ENCODE results near the gene GMCL2. TPM values are rescaled to one million over a fixed set of nuclear protein-coding genes. Genes with fewer than 3 reads are reported as not detected.

GMCL2 gene
- total RNA-seq, 2 experiments from 2014 or later: not detected

DNA sequence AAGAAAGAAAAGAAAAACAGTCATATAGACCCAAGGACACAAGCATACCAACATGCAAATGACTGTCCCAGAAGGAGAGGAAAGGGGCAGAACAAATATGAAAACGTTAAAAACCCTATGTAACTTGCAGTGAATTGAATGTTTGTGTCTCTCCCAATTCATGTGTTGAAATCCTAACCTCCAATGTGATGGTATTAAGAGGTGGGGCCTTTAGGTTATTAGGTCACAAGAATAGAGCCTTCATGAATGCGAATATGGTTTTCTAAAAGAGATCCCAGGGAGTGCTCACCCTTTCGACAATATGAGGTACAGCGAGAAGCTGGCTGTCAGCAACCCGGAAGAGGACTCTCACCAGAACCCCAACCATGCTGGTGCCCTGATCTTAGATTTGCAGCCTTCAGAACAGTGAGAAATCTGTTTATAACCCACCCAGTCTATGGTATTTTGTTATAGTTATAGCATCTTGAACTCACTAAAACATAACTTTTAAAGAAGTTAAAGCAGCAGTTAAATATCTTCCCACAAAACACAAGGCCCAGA lies 31.1 kb upstream of the GMCL2 start:
- Mint-ChIP-seq H3K27me3 (ENCODE audit: low read depth) (no peaks in the 10 kb centered on the region), H3K4me3 (no peak overlapping the region), H3K4me1 (ENCODE audit: low read depth) (peaks cover 20% of the 10 kb centered on the region), H3K9me3 (no peaks in the 10 kb centered on the region), H3K36me3 (ENCODE audit: low read depth) (peaks cover 42% of the 10 kb centered on the region), H3K27ac (no peak overlapping the region)
- DNase-seq: no peak
- CTCF ChIA-PET: no interaction called here
- intact Hi-C loops (cut with micrococcal nuclease): no loop called here

DNA sequence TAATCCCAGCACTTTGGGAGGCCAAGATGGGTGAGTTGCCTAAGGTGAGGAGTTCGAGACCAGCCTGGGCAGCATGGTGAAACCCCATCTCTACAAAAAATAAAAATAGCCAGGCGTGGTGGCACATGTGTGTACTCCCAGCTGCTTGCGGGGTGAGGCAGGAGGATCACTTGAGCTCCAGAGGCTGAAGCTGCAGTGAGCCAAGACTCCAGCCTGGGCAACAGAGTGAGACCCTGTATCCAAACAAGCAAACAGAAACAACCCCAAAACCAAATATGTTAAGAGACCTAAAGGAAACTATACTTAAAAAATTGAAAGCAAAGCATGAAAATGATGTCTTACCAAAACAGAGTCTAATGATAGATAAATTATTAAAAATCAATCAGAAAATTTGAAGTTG lies 29.6 kb upstream of the GMCL2 start:
- peak overlapping the region; percentile 72 for H3K27ac Mint-ChIP-seq
- no peaks in the 10 kb centered on the region for H3K9me3 Mint-ChIP-seq
- H3K27me3 Mint-ChIP-seq (ENCODE audit: low read depth): no peaks in the 10 kb centered on the region
- no peak overlapping the region for H3K4me3 Mint-ChIP-seq
- H3K36me3 Mint-ChIP-seq (ENCODE audit: low read depth): peaks cover 47% of the 10 kb centered on the region
- intact Hi-C loops (cut with micrococcal nuclease): no loop called here
- CTCF ChIA-PET: no interaction called here
- no peak for DNase-seq
- peaks cover 19% of the 10 kb centered on the region for H3K4me1 Mint-ChIP-seq (ENCODE audit: low read depth)

DNA sequence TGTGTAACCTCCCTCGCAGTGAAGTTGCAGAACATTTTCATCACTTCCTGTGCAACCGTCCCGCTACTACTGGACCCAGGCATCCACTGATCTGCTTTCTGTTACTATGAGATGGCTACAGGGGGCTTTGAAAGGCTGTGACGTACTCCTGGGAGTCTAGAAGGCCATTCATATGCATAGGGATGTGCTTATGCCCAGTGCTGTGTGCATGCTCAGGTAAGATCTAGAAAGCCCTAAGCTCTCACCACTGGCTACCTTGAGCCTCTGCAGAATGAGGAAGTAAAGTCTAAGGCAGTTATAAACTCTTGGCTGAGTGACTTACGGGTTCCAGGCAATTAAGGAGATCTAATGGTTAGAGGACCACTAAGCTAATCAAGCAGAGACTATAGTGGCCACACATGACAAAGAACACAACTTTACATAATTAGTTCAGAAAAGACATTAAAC lies 28.9 kb upstream of the GMCL2 start:
- peaks cover 12% of the 10 kb centered on the region for H3K4me1 Mint-ChIP-seq (ENCODE audit: low read depth)
- H3K36me3 Mint-ChIP-seq (ENCODE audit: low read depth): peaks cover 48% of the 10 kb centered on the region
- intact Hi-C loops (cut with micrococcal nuclease): no loop called here
- no peak overlapping the region for H3K4me3 Mint-ChIP-seq
- CTCF ChIA-PET: no interaction called here
- no peaks in the 10 kb centered on the region for H3K9me3 Mint-ChIP-seq
- H3K27ac Mint-ChIP-seq: peak overlapping the region; percentile 72
- no peaks in the 10 kb centered on the region for H3K27me3 Mint-ChIP-seq (ENCODE audit: low read depth)
- no peak for DNase-seq

DNA sequence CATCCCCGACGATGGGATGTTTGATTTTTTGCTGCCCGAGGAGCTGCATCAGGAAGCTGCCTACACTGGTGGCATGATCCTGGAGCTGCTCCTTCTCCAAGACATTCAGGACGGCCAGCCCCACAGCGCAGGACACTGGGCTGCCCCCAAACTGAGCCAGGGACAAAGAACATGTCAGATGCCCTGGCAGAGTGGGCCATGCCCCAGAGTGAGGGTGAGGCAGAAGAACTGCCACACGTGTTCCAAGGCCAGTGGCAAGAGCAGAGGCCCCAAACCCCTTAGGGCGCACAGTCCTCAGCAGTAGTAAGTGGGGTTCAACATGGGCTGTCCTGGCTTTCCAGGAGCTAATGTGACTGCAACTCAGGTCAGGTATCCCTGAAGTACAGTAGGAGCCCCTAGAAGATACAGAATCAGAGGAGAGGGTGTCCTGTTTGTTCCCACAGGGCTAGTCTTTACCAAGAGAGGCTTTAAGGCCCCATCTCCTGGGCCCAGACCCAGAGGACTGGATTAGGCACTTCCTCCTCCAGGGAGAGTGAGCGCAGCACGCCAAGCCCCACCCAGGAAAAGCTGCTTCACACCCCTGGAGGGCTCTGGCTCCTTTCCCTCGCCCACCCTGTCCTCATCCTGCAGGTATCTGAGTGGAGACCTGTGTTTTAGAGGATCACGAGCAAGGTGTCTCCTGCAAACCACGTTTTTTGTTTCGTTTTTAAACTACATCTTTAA lies 28.3 kb upstream of the GMCL2 start:
- Mint-ChIP-seq H3K27ac (peak overlapping the region; percentile 65), H3K9me3 (no peaks in the 10 kb centered on the region), H3K27me3 (ENCODE audit: low read depth) (no peaks in the 10 kb centered on the region), H3K4me1 (ENCODE audit: low read depth) (peaks cover 8% of the 10 kb centered on the region), H3K36me3 (ENCODE audit: low read depth) (peaks cover 44% of the 10 kb centered on the region), H3K4me3 (no peak overlapping the region)
- intact Hi-C loops (cut with micrococcal nuclease): no loop called here
- no peak for DNase-seq
- CTCF ChIA-PET: no interaction called here

DNA sequence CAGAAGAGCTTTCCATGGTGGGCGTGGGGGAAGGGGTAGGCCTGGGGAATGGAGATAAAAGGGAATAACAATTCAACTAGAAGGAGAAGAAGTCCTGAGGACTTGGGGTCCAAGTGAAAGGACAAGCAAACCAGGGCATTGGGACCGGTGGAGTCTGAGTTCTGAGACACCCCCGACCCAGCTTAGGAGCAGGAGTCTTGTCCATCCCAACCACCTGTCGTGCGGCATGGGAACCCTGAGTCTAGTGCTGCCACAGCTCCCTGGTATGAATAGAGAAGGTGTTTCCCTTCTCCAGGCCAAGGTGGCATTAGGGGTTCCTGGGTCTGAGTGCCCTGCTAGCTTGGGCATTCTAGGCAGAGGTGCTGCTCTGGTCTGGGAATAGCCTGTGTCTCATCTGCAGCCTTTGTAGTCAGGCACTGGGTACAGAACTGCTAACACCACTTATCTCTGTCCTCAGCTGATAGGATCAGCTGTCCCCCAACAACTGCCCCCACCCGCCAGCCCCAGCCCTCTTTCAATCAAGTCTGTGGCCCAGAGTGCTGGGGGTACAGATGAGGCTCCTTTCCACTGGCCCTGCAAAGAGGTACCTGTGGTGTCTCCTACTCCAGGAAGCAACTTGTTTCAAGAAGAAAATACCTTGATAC lies 27.1 kb upstream of the GMCL2 start:
- Mint-ChIP-seq H3K27me3 (ENCODE audit: low read depth) (no peaks in the 10 kb centered on the region), H3K4me3 (no peak overlapping the region), H3K27ac (peak overlapping the region; percentile 36), H3K9me3 (no peaks in the 10 kb centered on the region), H3K4me1 (ENCODE audit: low read depth) (peaks cover 14% of the 10 kb centered on the region), H3K36me3 (ENCODE audit: low read depth) (peaks cover 48% of the 10 kb centered on the region)
- intact Hi-C loops (cut with micrococcal nuclease): no loop called here
- DNase-seq: no peak
- CTCF ChIA-PET: no interaction called here

DNA sequence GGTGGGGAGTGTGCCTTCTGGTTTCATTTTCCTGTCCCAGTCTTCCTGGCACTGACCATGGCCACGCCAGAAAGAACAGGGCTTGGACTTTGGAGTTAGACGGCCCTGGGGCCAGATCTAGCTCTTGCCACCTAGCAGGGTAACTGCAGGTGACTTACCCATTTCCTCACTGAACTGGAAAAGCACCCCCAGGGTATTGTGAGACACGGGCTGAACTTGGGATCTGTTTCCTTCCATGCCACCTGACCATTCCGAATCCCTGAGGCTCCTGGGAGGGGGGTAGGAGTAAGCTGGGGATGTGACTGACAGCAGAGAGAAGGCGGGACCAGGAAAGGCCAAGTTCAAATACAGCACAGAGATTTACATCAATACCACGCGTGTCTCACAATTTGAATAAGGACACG lies 26.6 kb upstream of the GMCL2 start:
- no peak overlapping the region for H3K4me3 Mint-ChIP-seq
- intact Hi-C loops (cut with micrococcal nuclease): no loop called here
- CTCF ChIA-PET: no interaction called here
- H3K36me3 Mint-ChIP-seq (ENCODE audit: low read depth): peaks cover 51% of the 10 kb centered on the region
- H3K27me3 Mint-ChIP-seq (ENCODE audit: low read depth): no peaks in the 10 kb centered on the region
- peak overlapping the region; percentile 26 for H3K27ac Mint-ChIP-seq
- H3K4me1 Mint-ChIP-seq (ENCODE audit: low read depth): peaks cover 17% of the 10 kb centered on the region
- H3K9me3 Mint-ChIP-seq: no peaks in the 10 kb centered on the region
- no peak for DNase-seq

DNA sequence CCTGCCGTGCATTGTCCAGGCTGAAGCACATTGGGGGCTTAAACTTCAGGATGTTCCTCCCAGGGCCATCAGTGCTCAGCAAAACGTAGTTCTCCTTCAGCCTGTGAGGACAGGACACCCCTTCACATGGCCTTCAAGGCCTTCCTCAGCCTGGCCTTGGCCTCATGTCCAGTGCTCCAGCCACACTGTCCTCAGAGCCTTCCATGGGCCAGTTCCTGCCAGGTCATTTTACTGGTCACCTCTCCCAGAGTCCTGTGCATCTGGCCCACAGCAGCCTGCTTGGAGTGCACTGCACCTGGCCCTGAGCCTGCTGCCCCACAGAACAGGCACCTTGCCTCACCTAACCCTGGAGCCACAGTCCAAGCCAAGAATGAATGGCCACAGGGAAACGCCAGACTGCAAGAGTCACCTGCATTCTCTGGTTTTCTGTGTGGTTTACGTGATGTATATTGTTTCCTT lies 25.9 kb upstream of the GMCL2 start:
- Mint-ChIP-seq H3K9me3 (no peaks in the 10 kb centered on the region), H3K4me3 (no peak overlapping the region), H3K27me3 (ENCODE audit: low read depth) (no peaks in the 10 kb centered on the region), H3K27ac (peak overlapping the region; percentile 41), H3K36me3 (ENCODE audit: low read depth) (peaks cover 52% of the 10 kb centered on the region), H3K4me1 (ENCODE audit: low read depth) (peaks cover 21% of the 10 kb centered on the region)
- CTCF ChIA-PET: no interaction called here
- intact Hi-C loops (cut with micrococcal nuclease): no loop called here
- DNase-seq: no peak

DNA sequence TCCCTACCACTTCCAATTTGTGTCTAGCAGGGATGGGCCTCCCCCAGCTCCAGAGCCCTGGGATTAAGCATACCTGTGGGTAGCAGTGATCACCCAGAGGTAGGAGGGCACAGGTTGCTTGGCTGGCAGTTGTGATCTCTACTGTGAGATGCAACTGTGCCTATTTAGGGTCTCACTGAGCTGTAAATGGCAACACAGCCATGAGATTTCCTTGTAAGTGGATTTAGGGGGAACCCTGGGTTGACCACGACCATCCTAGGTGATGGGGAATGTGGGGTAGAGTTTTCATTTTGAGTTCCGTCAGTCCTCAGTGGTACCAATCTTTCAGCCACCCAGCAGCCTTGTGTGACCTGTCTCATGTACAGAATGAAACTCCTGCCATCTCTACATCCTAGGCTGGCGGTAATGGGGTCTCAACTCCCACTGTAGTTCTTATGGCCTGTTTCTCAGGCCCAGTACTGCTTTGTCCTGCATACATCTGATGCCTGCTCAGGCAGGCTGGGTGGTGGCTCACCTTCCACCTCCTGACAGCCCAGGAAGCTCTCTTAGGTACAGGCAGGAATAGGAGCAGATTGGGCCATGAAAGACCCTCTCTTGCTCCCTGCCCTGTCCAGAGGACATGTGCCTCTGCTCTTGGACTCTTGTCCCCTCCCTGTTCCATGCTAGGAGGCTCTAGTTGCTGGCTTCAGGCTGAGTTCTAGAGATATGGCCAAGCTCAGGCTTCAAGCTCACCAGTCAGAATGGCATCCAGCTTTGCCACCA lies 25.3 kb upstream of the GMCL2 start:
- H3K27ac Mint-ChIP-seq: peak overlapping the region; percentile 30
- no peaks in the 10 kb centered on the region for H3K27me3 Mint-ChIP-seq (ENCODE audit: low read depth)
- peaks cover 58% of the 10 kb centered on the region for H3K36me3 Mint-ChIP-seq (ENCODE audit: low read depth)
- intact Hi-C loops (cut with micrococcal nuclease): no loop called here
- DNase-seq: no peak
- H3K4me3 Mint-ChIP-seq: no peak overlapping the region
- peaks cover 27% of the 10 kb centered on the region for H3K4me1 Mint-ChIP-seq (ENCODE audit: low read depth)
- CTCF ChIA-PET: no interaction called here
- no peaks in the 10 kb centered on the region for H3K9me3 Mint-ChIP-seq

DNA sequence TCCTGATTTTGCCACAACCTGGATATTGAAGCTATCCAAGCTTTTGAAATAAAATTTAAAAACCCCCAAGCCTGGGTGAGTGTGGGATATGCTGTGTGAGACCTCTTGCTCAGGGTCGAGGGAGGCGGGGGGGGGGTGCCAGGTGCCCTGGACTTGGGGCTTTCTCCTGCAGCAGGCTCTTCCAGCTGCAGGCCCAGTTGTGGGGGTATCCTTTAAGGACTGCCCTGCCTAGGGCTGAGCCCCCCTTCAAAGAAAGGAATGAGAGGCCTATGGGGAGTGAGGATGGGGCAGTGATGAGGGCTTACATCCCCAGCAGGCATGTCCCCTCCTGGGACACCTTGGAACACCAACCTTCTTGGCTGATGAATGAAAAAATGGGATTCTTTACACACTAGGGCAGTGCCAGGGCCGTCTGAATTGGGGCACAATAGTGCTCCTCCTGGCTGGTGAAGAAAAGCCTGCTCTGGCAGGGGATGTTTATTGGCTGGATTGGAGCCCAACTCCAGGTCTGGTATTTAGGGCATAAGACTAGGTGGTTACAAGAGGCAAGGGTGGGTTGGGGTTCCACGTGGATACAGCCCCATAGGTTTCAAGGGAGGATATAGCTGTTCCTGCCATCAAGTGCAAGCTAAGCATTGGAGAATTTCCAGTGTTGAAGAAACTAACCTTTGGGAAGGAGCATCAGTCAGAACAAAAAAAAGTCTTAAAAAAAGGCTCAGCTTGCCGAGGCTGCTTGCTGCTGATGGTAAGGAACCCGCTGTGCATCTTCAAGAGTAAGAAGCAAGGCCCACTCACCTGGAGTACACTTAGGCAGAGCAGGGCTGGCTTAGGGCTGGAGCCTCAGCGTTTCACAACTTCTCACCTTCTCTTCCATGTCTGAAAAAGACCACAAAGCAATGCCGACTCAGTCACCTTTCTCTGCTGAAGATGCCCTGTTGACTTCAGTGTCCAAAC lies 24.2 kb upstream of the GMCL2 start:
- H3K27ac Mint-ChIP-seq: no peak overlapping the region
- H3K36me3 Mint-ChIP-seq (ENCODE audit: low read depth): peaks cover 68% of the 10 kb centered on the region
- no peaks in the 10 kb centered on the region for H3K9me3 Mint-ChIP-seq
- no peak for DNase-seq
- CTCF ChIA-PET: interaction anchor here (0.7 kb wide), 1 partner anchor 924 kb away, joined by 4 read pairs; no protein-coding TSS in a partner anchor
- intact Hi-C loops (cut with micrococcal nuclease): no loop called here
- peaks cover 37% of the 10 kb centered on the region for H3K4me1 Mint-ChIP-seq (ENCODE audit: low read depth)
- H3K27me3 Mint-ChIP-seq (ENCODE audit: low read depth): no peaks in the 10 kb centered on the region
- no peak overlapping the region for H3K4me3 Mint-ChIP-seq

DNA sequence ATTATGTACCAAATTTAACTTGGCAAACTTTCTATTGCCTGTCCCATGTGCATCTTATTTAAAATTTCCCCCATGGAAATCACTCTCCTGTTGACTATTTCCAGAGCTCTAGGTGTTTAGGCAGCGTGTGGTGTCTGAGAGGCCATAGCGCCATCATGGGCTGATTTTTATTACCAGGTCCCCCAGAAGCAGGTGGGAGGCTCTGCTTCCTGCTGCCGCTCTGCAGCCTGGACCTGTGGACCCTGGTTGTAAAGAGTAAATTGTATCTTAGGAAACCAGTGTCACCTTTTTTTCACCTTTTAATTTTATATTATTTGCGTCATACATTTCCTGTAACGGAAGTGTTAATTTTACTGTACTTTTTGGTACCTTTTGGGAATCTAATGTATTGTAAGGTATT lies 23.5 kb upstream of the GMCL2 start:
- Mint-ChIP-seq H3K27me3 (ENCODE audit: low read depth) (no peaks in the 10 kb centered on the region), H3K9me3 (no peaks in the 10 kb centered on the region), H3K4me1 (ENCODE audit: low read depth) (peaks cover 38% of the 10 kb centered on the region), H3K4me3 (no peak overlapping the region), H3K27ac (no peak overlapping the region), H3K36me3 (ENCODE audit: low read depth) (peaks cover 70% of the 10 kb centered on the region)
- CTCF ChIA-PET: interaction anchor here (0.7 kb wide), 1 partner anchor 925 kb away, joined by 4 read pairs; no protein-coding TSS in a partner anchor
- no peak for DNase-seq
- intact Hi-C loops (cut with micrococcal nuclease): no loop called here

DNA sequence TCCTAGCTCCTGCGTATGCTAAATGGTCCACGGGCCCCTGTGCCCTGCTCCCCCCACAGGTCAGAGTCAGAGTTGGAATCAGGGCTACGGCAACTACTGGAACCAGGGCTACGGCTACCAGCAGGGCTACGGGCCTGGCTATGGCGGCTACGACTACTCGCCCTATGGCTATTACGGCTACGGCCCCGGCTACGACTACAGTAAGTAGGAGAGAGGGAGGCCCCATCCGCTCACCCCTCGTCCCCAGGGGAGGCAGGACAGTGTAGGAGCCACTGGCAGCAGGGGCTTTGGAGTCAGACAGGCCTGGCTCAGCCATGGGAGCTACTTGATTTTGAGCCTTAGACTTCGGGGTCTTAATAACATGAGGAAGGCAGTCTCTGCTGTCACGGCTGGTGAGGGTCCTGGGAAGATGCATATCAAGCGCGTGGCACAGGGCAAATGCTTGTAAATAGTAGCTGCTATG lies 22.9 kb upstream of the GMCL2 start:
- Mint-ChIP-seq H3K4me3 (no peak overlapping the region), H3K27ac (no peak overlapping the region), H3K27me3 (ENCODE audit: low read depth) (no peaks in the 10 kb centered on the region), H3K4me1 (ENCODE audit: low read depth) (peaks cover 37% of the 10 kb centered on the region), H3K9me3 (no peaks in the 10 kb centered on the region), H3K36me3 (ENCODE audit: low read depth) (peaks cover 74% of the 10 kb centered on the region)
- DNase-seq: no peak
- intact Hi-C loops (cut with micrococcal nuclease): no loop called here
- CTCF ChIA-PET: no interaction called here

Data from activated naive CD4-positive, alpha-beta T cell treated with anti-CD3 and anti-CD28 coated beads for 36 hours (primary cell).